GM21528 (cell line): Measurements from ENCODE around the gene LIX1L.
"Not testable (repeated sequence)": the region's sequence is repeated elsewhere in the genome, so short reads cannot be mapped to it uniquely, and the experiment has no call there.

ENCODE experiments used
- ATAC-seq: cut with Tn5 transposase; IDR thresholded peaks from one replicate; pipeline ENCODE4 v1.9.1; 2021; ENCODE audit warnings: mild to moderate bottlenecking, moderate library complexity; ENCODE audit not compliant: unreplicated experiment, low FRiP score

LIX1L gene

DNA sequence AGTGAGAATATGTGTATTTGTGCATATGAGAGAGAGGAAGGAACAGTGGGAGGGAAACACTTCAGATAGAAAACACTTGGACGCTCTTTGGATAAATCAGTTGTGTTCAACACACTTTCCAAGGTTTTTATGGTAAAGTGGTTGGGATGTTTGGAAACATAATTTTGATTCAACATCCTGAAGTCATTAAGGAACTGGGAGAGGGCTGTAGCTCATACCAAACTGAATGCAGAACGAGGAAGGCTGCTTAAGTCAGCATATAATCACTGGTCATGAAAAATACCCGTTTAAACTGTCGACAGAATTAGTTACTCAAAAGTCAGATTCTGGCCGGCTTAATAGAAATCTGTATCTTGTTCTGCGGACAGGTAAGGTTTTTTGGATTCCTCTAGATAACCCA is 14.9 kb downstream of the LIX1L start:
- no peak for ATAC-seq

DNA sequence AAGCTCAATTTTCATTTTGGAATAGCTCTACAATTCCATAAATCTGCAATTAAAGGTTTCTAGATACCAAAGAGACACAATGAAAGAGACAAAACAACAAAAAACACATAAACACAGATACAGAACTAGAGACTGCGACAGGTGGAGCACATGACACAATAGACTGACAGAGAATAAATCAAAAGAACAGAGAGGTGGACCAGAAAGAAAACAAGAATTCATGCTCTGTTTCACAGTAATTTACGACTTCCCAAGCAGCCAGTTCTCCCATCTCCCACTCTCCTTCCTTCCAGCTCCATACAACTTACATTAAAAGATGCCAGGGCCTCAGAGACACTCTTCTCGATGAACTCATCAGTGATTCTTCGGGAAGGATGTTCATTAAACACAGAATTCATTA is 15.4 kb downstream of the LIX1L start:
- no peak for ATAC-seq

GRCh38 chr1:145937436-145937835 is 20.4 kb downstream of the LIX1L start:
- ATAC-seq: no peak

GRCh38 chr1:145936247-145936646 is 21.6 kb downstream of the LIX1L start:
- no peak for ATAC-seq

DNA sequence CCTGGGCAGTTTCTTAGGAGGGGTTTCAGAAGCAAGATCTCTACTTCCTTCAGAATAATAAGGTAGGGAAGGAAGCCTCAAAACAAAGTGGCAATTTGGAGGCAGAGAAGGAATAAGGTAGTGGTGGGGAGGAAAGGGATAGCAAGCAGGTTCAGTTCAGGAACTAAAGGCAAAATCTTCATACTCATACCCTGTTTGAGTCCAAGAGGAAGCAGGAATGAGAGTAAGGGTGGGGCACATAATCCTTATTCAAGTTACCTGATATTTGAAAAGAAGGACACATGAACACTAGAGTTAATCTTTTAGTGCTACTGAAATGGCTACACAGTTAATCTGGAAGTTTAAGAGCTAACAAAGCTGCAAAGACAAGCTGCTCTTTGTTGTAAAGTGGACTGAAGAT is 22.1 kb downstream of the LIX1L start:
- no peak for ATAC-seq

DNA sequence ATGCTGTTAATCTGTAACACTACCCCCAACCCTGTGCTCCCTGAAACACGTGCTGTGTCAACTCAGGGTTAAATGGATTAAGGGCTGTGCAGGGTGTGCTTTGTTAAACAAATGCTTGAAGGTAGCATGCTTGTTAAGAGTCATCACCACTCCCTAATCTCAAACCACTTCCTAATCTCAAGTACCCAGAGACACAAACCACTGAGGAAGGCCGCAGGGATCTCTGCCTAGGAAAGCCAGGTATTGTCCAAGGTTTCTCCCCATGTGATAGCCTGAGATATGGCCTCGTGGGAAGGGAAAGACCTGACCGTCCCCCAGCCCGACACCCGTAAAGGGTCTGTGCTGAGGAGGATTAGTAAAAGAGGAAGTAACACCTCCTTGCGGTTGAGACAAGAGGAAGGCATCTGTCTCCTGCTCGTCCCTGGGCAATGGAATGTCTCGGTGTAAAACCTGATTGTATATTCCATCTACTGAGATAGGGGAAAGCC is 25.3 kb downstream of the LIX1L start:
- not testable (repeated sequence) for ATAC-seq

GRCh38 chr1:145927916-145928643 is 29.7 kb downstream of the LIX1L start:
- ATAC-seq: no peak

DNA sequence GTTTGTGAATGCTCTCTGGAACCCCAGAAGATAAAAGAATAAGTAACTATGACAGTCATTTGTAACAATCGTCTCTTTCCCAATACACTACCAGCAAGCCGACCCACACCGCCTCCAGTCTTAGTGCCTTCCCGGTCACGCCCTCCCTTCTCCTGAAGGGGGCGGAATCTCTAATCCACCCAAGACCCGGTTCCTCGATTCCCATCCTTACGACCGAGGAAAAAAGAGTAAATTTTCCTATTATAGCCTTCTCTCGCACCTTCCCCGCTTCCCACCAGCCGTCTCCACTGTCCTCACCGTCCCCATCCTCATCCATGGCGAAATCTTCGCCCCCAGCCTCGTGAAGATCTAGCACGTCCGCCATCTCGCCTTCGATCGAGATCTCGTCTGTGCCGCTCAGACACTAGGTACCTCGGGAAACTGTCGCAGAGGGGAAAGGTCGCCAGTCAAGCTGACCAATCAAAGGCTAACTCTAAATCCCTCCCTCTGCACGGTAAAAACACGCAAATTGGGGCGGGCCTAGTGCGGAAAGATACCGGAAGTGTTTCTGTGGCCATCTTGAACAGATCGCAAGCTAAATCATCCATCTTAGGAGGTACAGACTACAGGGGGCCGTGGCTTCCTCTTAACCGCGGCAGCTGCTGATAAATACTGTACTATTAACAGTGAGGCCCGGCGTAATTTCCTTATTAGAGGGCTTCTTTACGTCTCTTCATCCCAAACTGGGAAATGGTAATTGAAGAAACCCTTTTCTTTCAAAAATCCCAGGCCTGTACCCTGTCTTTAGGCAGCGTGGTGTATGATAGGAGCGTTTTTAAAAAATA is 30.5 kb downstream of the LIX1L start, which contains the start of gene RBM8A:
TSS of gene RBM8A (minus strand) at position 422 of the 824 bp plus-strand sequence. CDS start at position 364, 58 bp downstream.
- peak; percentile 96 for ATAC-seq

DNA sequence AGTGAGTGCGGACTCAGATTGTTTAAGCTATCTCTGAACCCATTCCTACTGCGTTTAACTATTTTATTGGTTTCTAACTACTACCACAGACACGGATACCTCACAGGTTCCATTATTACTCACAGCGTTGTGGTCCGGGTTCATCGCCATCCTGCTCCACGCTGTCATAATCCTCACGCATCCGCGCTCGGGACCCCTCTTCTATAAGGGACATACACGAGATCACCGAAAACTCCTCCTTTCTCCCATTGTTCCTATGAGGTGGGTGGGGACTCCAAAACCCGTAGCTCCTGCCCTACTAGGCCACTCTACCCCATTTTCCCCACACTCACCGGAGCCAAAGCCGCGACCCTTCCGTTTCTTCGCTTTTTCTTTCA is 31.1 kb downstream of the LIX1L start:
- ATAC-seq: peak; percentile 6

- ATAC-seq: no peak
Measured at GRCh38 chr1:145922266-145922665, 35.6 kb downstream of the LIX1L start.

DNA sequence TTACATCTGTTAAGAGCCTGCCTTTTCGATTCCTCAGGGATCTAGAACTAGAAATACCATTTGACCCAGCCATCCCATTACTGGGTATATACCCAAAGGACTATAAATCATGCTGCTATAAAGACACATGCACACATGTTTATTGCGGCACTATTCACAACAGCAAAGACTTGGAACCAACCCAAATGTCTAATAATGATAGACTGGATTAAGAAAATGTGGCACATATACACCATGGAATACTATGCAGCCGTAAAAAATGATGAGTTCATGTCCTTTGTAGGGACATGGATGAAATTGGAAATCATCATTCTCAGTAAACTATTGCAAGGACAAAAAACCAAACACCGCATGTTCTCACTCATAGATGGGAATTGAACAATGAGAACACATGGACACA is 37.5 kb downstream of the LIX1L start:
- ATAC-seq: not testable (repeated sequence)

DNA sequence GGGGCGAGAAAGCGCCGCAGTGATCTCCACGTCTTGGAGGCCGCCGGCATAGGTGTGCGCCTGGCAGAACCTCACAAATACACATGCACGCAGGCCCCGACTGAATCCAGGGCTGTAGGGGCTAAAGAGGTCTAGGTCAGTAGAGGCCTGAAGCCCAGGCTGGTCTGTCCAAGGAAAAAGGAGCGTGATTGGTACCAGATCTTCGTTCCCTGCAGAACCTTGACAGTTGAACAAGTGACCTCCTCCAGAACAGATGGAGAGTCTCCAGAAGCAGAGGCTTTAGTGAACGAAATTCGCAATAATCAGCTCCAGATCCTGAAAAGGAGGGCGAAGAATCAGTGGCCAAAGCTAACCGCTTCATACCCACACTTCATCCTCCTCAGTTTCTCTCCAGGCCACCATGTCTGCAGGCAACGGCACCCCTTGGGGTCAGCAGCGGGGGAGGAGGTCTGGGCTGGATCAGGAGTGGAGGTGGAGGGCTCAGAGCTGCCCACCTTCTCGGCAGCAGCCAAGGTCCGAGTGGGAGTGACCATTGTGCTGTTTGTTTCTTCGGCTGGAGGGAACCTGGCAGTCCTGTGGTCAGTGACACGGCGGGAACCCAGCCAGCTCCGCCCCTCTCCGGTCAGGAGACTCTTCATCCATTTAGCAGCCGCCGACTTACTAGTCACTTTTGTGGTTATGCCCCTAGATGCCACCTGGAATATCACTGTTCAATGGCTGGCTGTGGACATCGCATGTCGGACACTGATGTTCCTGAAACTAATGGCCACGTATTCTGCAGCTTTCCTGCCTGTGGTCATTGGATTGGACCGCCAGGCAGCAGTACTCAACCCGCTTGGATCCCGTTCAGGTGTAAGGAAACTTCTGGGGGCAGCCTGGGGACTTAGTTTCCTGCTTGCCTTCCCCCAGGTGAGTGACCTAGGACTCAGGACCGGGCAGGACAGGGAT is 38.6 kb downstream of the LIX1L start:
- ATAC-seq: peak; percentile 24

DNA sequence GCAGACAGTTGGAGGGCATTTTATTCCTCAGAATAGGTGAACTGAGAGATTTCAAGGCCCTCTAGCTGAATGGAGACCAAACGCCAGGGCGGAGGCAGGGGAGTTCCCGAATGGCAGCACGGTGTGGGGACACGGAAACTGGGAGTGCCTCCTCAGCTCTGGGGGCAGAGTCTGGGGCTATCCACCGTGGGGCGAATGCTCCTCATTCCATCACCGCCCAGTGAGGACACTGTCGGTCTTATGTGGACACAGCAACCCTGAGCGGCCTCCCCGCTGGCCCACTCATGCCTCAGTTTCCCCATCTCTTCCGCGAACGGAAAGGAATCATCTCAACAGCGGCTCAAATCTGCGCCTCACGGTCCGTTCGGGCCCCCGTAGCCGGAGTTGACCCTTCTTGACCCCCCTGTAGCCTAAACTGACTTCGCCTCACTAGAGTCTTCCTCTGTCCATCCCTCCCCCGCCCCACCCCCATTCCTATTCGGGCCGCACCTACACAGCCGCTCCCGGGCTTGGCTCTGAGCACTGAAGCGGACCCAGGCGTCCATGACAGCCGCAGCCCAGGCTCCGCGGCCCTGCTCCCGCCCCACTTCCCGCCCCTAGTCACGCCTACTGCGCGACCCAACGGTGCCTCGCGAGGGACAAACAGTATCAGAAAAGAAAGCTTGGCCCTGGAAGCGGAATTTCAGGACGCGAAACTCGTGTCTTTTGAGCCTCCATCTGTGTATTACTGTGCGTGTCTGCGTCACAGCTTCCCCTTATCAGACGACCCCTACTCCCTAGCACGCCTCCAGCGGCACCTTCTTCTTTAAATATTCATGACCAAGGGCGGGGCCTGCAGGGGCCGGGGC is 39.4 kb downstream of the LIX1L start, which contains the start of gene PEX11B:
TSS of gene PEX11B (minus strand) at position 574 of the 848 bp plus-strand sequence. CDS start at position 545, 29 bp downstream.
- ATAC-seq: peak; percentile 81

GRCh38 chr1:145917595-145917994 is 40.2 kb downstream of the LIX1L start:
- ATAC-seq: no peak

- no peak for ATAC-seq
Measured at GRCh38 chr1:145916745-145917144, 41.1 kb downstream of the LIX1L start.

- no peak for ATAC-seq
Measured at GRCh38 chr1:145912128-145912641, 45.6 kb downstream of the LIX1L start.

GRCh38 chr1:145908653-145909052 is 49.2 kb downstream of the LIX1L start:
- ATAC-seq: no peak

DNA sequence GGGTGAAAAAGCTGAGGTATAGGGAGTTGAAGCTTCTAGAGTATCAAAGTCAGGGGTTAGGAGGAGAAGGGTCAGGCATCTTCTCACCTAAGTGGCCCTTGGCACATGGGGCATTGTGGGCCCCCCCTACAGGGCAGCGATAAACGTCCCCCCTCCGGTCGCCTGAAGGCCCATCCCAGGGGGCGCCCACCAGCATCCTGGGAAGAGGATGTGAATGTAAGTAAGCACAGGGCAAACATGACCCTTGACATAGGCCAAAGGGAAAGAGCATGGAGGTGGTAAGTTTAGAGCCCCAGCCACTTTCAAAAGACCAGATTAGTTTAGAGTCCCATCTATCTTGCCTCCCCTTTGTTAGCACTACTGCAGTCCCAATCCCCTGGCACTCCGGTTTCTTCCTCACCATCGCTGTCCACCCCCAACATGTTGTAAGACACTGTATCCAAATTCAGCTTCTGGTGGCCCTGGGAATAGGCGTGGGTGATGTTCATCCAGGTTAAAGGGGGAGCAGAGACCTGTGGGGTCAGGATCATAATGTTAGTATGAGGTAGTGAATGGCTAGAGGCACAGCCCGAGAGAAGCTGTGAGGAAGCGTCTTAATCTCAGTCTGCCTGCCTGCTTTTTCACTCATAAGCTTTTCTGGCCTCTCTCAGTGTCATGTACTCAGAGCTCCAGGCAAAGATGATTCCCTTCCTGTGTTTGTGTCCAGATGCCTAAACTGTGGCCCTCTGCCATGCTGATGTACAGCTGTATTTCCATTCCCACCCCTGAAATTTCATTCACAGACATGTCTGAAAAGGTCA is 50.7 kb downstream of the LIX1L start:
- ATAC-seq: no peak
